Vagina (tissue), 2 donors: ENCODE measurements around the gene B3GAT3.

Experiments
- POLR2A ChIP-seq, 2 donors: fragments of 450-650 bp; IDR thresholded peaks; one replicate each; pipeline ENCODE4 v1.6.1; 2017; ENCODE audit warnings: antibody characterized with exemption in 2 of 2, mild to moderate bottlenecking in 2 of 2, moderate library complexity in 2 of 2
- POLR2AphosphoS5 ChIP-seq, 2 donors: sonication (generic); formaldehyde crosslinking; IDR thresholded peaks; one replicate each; pipeline ENCODE4 v1.9.0; 2017; ENCODE audit warnings: antibody characterized with exemption in 2 of 2, mild to moderate bottlenecking in 2 of 2, low read depth in 1 of 2; ENCODE audit not compliant: insufficient read depth in 1 of 2
- TF ChIP-seq, protein P1 (sequence below), 3 experiments: fragments of 450-650 bp in 2 of 3; fragments of 200-600 bp in 1 of 3; sonication (generic) in 1 of 3; IDR thresholded peaks; one replicate each; pipeline ENCODE4 v1.5.1; 2017 to 2019; ENCODE audit warnings: antibody characterized with exemption in 3 of 3, mild to moderate bottlenecking in 2 of 3, moderate library complexity in 2 of 3

DNA sequence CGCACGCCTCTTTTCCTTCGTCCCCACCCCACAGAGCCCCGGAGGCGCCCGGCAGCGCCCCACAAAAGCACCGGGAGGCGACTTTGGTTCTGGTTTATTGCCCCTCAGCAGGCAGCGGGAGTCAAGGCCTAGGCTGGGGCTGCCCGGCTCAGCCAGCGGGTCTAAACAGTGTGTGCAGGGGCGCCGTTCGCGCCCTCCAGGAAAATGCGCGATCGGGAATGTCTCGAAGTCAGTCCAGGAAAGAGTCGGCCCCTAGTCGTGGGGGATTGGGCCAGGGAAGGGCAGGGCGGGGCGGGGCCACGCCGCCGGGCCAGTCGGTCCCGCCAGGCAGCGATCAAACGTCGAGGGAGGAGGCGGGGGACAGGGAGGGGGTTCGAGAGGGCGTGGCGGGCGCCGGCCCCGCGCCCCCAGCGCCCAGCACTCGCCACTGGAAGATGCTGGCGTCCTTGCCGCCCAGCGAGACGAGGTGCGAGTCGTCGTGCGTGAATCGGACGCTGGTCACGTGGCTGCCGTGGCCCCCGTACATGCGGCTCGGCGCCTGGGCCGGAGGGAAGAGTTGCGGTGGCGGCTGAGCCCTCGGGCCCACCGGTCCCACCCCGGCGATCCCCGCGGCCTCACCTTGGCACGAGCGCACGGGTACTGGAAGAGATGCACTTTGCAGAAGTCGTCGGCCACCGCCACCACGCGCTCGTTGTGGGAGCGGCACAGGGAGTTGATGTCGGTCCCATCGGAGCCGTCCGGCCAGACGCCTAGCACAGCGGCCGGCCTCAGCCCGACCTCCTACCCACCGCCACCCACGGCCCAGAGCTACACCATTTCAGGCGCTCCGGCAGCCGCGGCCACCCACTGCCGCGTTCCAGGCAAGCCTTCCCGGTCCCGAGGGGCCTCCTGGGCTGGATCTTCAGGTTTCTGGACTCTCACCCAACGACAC, 19.4 kb downstream of the B3GAT3 start:
- peak in 1 of 2 donors; percentile 59 for TF ChIP-seq POLR2AphosphoS5 (IDR thresholded peaks at IDR 0.05; ENCODE audit: insufficient read depth in 1 of 2, low read depth in 1 of 2)
- TF ChIP-seq, protein P1, sequence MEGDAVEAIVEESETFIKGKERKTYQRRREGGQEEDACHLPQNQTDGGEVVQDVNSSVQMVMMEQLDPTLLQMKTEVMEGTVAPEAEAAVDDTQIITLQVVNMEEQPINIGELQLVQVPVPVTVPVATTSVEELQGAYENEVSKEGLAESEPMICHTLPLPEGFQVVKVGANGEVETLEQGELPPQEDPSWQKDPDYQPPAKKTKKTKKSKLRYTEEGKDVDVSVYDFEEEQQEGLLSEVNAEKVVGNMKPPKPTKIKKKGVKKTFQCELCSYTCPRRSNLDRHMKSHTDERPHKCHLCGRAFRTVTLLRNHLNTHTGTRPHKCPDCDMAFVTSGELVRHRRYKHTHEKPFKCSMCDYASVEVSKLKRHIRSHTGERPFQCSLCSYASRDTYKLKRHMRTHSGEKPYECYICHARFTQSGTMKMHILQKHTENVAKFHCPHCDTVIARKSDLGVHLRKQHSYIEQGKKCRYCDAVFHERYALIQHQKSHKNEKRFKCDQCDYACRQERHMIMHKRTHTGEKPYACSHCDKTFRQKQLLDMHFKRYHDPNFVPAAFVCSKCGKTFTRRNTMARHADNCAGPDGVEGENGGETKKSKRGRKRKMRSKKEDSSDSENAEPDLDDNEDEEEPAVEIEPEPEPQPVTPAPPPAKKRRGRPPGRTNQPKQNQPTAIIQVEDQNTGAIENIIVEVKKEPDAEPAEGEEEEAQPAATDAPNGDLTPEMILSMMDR (IDR thresholded peaks at IDR 0.05), result no peak
- no peak for TF ChIP-seq POLR2A (IDR thresholded peaks at IDR 0.05)
